Measurements from ENCODE around the gene SH3D19. TPM values are rescaled to one million over a fixed set of nuclear protein-coding genes. Genes with fewer than 3 reads are reported as not detected.
"Not testable (repeated sequence)": the region's sequence is repeated elsewhere in the genome, so short reads cannot be mapped to it uniquely, and the experiment has no call there.

SH3D19 gene
- polyA plus RNA-seq, 4 donors: 37.7 to 92.4 (median 64.6) TPM

DNA sequence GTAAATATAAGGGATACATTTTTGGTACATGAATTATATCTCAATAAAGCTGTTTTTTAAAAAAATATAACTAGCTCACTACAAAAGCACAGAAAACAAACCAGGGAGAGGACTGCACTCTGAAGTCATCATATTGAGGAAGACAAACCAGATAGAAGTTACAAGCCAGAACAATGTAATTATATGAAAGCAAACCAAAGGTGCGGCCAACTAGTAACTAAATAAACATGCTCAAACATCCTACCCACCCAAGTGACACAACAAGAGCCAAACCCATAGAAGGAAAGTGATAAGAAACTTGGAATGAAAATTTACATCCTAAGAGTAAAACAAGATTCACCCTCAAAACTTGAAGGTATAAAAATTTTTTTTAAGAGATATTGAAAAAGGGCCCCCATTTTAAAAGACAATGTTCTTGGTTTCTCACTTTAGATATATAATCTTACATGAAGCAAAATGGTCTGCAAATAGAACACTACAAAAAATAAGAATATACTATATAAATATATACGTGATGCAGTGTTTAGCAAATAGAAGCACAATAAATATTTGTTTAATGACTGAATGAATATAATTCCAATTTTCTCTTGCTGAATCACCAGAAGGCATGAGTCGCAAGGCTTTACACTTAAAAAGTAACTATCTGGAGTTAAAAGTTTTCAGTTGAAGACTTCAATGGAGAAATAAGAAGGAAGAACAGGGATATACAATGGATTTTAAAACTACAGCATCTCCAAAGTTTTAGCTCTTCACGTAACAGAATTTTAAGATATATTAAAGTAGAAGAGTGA lies 4.0 kb upstream of the SH3D19 start:
- H3K27ac ChIP-seq (ENCODE audit: low read depth in 1 of 3, low read length in 2 of 3): peak overlapping the region in 1 of 3 donors; percentile 21
- 72 to 83% (median 80%) methylated on average over 4 of the region's 4 CpGs for WGBS, 3 donors
- FAIRE-seq: no peak
- DNase-seq: no peak
- H3K9me3 ChIP-seq (ENCODE audit: control insufficient read depth in 2 of 2, insufficient read depth in 1 of 2, low read depth in 1 of 2, low read length in 1 of 2): no peaks in the 10 kb centered on the region
- peaks cover 0 to 21% (median 4%) of the 10 kb centered on the region in 3 donors for H3K4me1 ChIP-seq (ENCODE audit: control insufficient read depth in 3 of 3, insufficient read depth in 2 of 3, low read depth in 1 of 3, low read length in 2 of 3)
- peaks cover 0 to 4% (median 0%) of the 10 kb centered on the region in 3 donors for H3K27me3 ChIP-seq (ENCODE audit: control insufficient read depth in 3 of 3, insufficient read depth in 3 of 3, low read length in 3 of 3)
- no peak overlapping the region for H3K4me3 ChIP-seq (ENCODE audit: low read depth in 1 of 3, low read length in 3 of 3)
- H3K36me3 ChIP-seq (ENCODE audit: control insufficient read depth in 3 of 3, insufficient read depth in 2 of 3, low read depth in 1 of 3, low read length in 3 of 3): no peaks in the 10 kb centered on the region

DNA sequence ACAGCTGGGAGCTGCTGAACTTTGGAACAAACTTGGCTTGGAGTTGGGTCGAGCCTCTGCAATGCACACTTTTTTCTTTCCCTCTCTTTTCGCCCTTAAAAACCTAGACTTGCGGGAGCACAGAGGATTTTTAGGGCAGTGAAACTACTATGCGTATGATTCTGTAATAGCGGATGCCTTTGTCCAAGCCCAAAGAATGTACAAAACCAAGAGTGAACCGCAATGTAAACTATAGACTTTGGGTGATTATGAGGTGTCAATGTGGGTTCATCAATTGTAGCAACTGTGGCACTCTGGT lies 493 bp upstream of the SH3D19 start:
- WGBS, 3 donors: 18 to 41% (median 21%) methylated on average over 6 of the region's 6 CpGs

DNA sequence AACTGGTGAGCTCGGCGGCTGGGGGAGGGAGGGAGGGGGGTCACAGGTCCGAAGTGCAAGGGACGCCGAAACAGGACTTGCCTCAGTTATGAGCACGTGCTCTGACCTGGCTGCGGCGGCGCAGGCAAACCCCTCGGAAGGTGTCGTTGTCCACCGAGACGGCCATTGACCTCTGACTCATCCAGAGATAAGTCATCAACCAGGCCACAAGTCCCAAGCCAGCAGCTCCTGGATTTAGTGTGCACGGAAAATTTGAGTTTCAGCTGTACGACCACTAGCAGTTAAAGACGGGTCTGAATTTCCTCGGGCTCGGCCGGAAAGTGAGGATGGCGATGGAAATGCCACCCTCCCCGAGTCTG lies 674 bp downstream of the SH3D19 start:
- no peaks in the 10 kb centered on the region for H3K9me3 ChIP-seq (ENCODE audit: control insufficient read depth in 2 of 2, insufficient read depth in 1 of 2, low read depth in 1 of 2, low read length in 1 of 2)
- peak overlapping the region; percentile 56 to 84 (median 67) for H3K4me3 ChIP-seq (ENCODE audit: low read depth in 1 of 3, low read length in 3 of 3)
- DNase-seq (peak; percentile 89 to 92), FAIRE-seq (no peak)
- peak overlapping the region; percentile 89 to 98 (median 97) for H3K27ac ChIP-seq (ENCODE audit: low read depth in 1 of 3, low read length in 2 of 3)
- peaks cover 0 to 4% (median 0%) of the 10 kb centered on the region in 3 donors for H3K27me3 ChIP-seq (ENCODE audit: control insufficient read depth in 3 of 3, insufficient read depth in 3 of 3, low read length in 3 of 3)
- H3K36me3 ChIP-seq (ENCODE audit: control insufficient read depth in 3 of 3, insufficient read depth in 2 of 3, low read depth in 1 of 3, low read length in 3 of 3): no peaks in the 10 kb centered on the region
- WGBS, 3 donors: 0 to 4% (median 3%) methylated on average over 18 to 21 of the region's 21 CpGs
- H3K4me1 ChIP-seq (ENCODE audit: control insufficient read depth in 3 of 3, insufficient read depth in 2 of 3, low read depth in 1 of 3, low read length in 2 of 3): peaks cover 0 to 25% (median 4%) of the 10 kb centered on the region in 3 donors

More for the DNA sequence above, 493 bp upstream of the SH3D19 start:
- Histone ChIP-seq H3K27me3 (ENCODE audit: control insufficient read depth in 3 of 3, insufficient read depth in 3 of 3, low read length in 3 of 3) (peaks cover 0 to 4% (median 0%) of the 10 kb centered on the region in 3 donors), H3K36me3 (ENCODE audit: control insufficient read depth in 3 of 3, insufficient read depth in 2 of 3, low read depth in 1 of 3, low read length in 3 of 3) (no peaks in the 10 kb centered on the region), H3K27ac (ENCODE audit: low read depth in 1 of 3, low read length in 2 of 3) (peak overlapping the region; percentile 89 to 98 (median 97)), H3K9me3 (ENCODE audit: control insufficient read depth in 2 of 2, insufficient read depth in 1 of 2, low read depth in 1 of 2, low read length in 1 of 2) (no peaks in the 10 kb centered on the region), H3K4me1 (ENCODE audit: control insufficient read depth in 3 of 3, insufficient read depth in 2 of 3, low read depth in 1 of 3, low read length in 2 of 3) (peaks cover 0 to 24% (median 4%) of the 10 kb centered on the region in 3 donors), H3K4me3 (ENCODE audit: low read depth in 1 of 3, low read length in 3 of 3) (peak overlapping the region in 2 of 3 donors; percentile 56 to 84)
- DNase-seq: no peak
- FAIRE-seq: no peak

- WGBS, 3 donors: 14 to 21% (median 19%) methylated on average over 12 of the region's 12 CpGs
Measured at GRCh38 chr4:151324124-151324751, 1.2 kb downstream of the SH3D19 start.

DNA sequence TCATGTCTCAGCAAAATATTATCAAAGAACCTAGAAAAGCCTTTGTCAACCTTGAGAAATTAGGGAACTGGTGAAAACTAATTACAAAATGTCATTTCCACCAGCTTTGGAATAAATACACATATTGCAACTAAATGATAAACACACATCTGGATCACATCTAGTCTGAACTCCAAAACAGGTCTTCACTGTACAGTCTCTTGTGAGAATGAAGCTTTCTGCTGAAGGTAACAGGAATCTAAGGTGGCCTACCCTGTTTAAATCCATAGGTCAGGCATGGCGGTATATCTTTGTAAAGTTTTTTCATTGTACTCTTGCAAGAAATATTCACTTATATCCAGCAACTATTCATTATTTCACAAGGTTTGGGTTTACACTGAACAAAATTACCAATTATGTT lies 1.7 kb downstream of the SH3D19 start:
- peak overlapping the region in 1 of 3 donors; percentile 89 for H3K27ac ChIP-seq (ENCODE audit: low read depth in 1 of 3, low read length in 2 of 3)
- H3K4me3 ChIP-seq (ENCODE audit: low read depth in 1 of 3, low read length in 3 of 3): peak overlapping the region in 2 of 3 donors; percentile 56 to 84
- no peaks in the 10 kb centered on the region for H3K36me3 ChIP-seq (ENCODE audit: control insufficient read depth in 3 of 3, insufficient read depth in 2 of 3, low read depth in 1 of 3, low read length in 3 of 3)
- peak in 1 of 2 donors; percentile 33 for DNase-seq
- H3K9me3 ChIP-seq (ENCODE audit: control insufficient read depth in 2 of 2, insufficient read depth in 1 of 2, low read depth in 1 of 2, low read length in 1 of 2): no peaks in the 10 kb centered on the region
- no peak for FAIRE-seq
- peaks cover 0 to 25% (median 4%) of the 10 kb centered on the region in 3 donors for H3K4me1 ChIP-seq (ENCODE audit: control insufficient read depth in 3 of 3, insufficient read depth in 2 of 3, low read depth in 1 of 3, low read length in 2 of 3)
- peaks cover 0 to 4% (median 0%) of the 10 kb centered on the region in 3 donors for H3K27me3 ChIP-seq (ENCODE audit: control insufficient read depth in 3 of 3, insufficient read depth in 3 of 3, low read length in 3 of 3)
- WGBS, 3 donors: 18 to 63% (median 54%) methylated on average over 1 of the region's 1 CpG

More at GRCh38 chr4:151324124-151324751, 1.2 kb downstream of the SH3D19 start:
- Histone ChIP-seq H3K9me3 (ENCODE audit: control insufficient read depth in 2 of 2, insufficient read depth in 1 of 2, low read depth in 1 of 2, low read length in 1 of 2) (no peaks in the 10 kb centered on the region), H3K4me3 (ENCODE audit: low read depth in 1 of 3, low read length in 3 of 3) (peak overlapping the region in 2 of 3 donors; percentile 56 to 84), H3K36me3 (ENCODE audit: control insufficient read depth in 3 of 3, insufficient read depth in 2 of 3, low read depth in 1 of 3, low read length in 3 of 3) (no peaks in the 10 kb centered on the region), H3K27ac (ENCODE audit: low read depth in 1 of 3, low read length in 2 of 3) (peak overlapping the region; percentile 44 to 97 (median 89)), H3K4me1 (ENCODE audit: control insufficient read depth in 3 of 3, insufficient read depth in 2 of 3, low read depth in 1 of 3, low read length in 2 of 3) (peaks cover 0 to 25% (median 4%) of the 10 kb centered on the region in 3 donors), H3K27me3 (ENCODE audit: control insufficient read depth in 3 of 3, insufficient read depth in 3 of 3, low read length in 3 of 3) (peaks cover 0 to 4% (median 0%) of the 10 kb centered on the region in 3 donors)
- DNase-seq (peak in 1 of 2 donors; percentile 95), FAIRE-seq (no peak)

DNA sequence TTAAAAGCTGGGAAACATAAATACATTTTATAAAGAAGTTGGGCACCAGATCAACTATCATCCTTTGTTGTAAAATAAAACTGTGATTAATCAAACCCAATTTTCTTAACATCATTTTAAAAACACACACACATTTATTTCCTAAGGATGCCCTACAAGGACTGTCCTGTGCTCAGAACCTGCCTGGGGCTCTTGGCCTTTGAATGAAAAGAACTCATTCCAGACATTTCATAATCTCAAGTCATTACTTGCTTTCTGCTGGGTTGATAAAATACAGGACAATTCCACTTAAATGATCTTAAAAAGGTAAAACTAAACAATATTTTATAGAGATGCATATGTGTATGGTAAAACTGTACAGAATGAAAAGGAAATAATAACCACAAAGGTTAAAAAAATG lies 2.8 kb downstream of the SH3D19 start:
- Histone ChIP-seq H3K9me3 (ENCODE audit: control insufficient read depth in 2 of 2, insufficient read depth in 1 of 2, low read depth in 1 of 2, low read length in 1 of 2) (no peaks in the 10 kb centered on the region), H3K27me3 (ENCODE audit: control insufficient read depth in 3 of 3, insufficient read depth in 3 of 3, low read length in 3 of 3) (peaks cover 0 to 4% (median 0%) of the 10 kb centered on the region in 3 donors), H3K4me1 (ENCODE audit: control insufficient read depth in 3 of 3, insufficient read depth in 2 of 3, low read depth in 1 of 3, low read length in 2 of 3) (peaks cover 0 to 27% (median 2%) of the 10 kb centered on the region in 3 donors), H3K4me3 (ENCODE audit: low read depth in 1 of 3, low read length in 3 of 3) (peak overlapping the region in 2 of 3 donors; percentile 56 to 84), H3K36me3 (ENCODE audit: control insufficient read depth in 3 of 3, insufficient read depth in 2 of 3, low read depth in 1 of 3, low read length in 3 of 3) (peaks cover 0 to 2% (median 0%) of the 10 kb centered on the region in 3 donors), H3K27ac (ENCODE audit: low read depth in 1 of 3, low read length in 2 of 3) (peak overlapping the region in 1 of 3 donors; percentile 89)
- FAIRE-seq: no peak
- DNase-seq: no peak

- not testable (repeated sequence) for H3K9me3 ChIP-seq (ENCODE audit: control insufficient read depth in 2 of 2, insufficient read depth in 1 of 2, low read depth in 1 of 2, low read length in 1 of 2); H3K4me3 ChIP-seq (ENCODE audit: low read depth in 1 of 3, low read length in 3 of 3); FAIRE-seq; H3K27me3 ChIP-seq (ENCODE audit: control insufficient read depth in 3 of 3, insufficient read depth in 3 of 3, low read length in 3 of 3); H3K36me3 ChIP-seq (ENCODE audit: control insufficient read depth in 3 of 3, insufficient read depth in 2 of 3, low read depth in 1 of 3, low read length in 3 of 3); DNase-seq
- peak overlapping the region in 1 of 3 donors; percentile 89 for H3K27ac ChIP-seq (ENCODE audit: low read depth in 1 of 3, low read length in 2 of 3)
- H3K4me1 ChIP-seq (ENCODE audit: control insufficient read depth in 3 of 3, insufficient read depth in 2 of 3, low read depth in 1 of 3, low read length in 2 of 3): peaks cover under 1 to 31% (median 2%) of the 10 kb centered on the region in 3 donors
- WGBS, 3 donors: 30 to 55% (median 49%) methylated on average over 4 of the region's 4 CpGs
Measured at GRCh38 chr4:151322161-151322560, 3.2 kb downstream of the SH3D19 start.

GRCh38 chr4:151321586-151321985 lies 3.8 kb downstream of the SH3D19 start:
- no peak overlapping the region for H3K27ac ChIP-seq (ENCODE audit: low read depth in 1 of 3, low read length in 2 of 3)
- peaks cover 0 to 3% (median 0%) of the 10 kb centered on the region in 3 donors for H3K36me3 ChIP-seq (ENCODE audit: control insufficient read depth in 3 of 3, insufficient read depth in 2 of 3, low read depth in 1 of 3, low read length in 3 of 3)
- peaks cover 0 to 3% (median 0%) of the 10 kb centered on the region in 3 donors for H3K27me3 ChIP-seq (ENCODE audit: control insufficient read depth in 3 of 3, insufficient read depth in 3 of 3, low read length in 3 of 3)
- peaks cover 4 to 31% (median 6%) of the 10 kb centered on the region in 3 donors for H3K4me1 ChIP-seq (ENCODE audit: control insufficient read depth in 3 of 3, insufficient read depth in 2 of 3, low read depth in 1 of 3, low read length in 2 of 3)
- FAIRE-seq (no peak), DNase-seq (no peak)
- no peaks in the 10 kb centered on the region for H3K9me3 ChIP-seq (ENCODE audit: control insufficient read depth in 2 of 2, insufficient read depth in 1 of 2, low read depth in 1 of 2, low read length in 1 of 2)
- WGBS, 3 donors: 12 to 61% (median 31%) methylated on average over 1 of the region's 1 CpG
- no peak overlapping the region for H3K4me3 ChIP-seq (ENCODE audit: low read depth in 1 of 3, low read length in 3 of 3)

Measured in small intestine (tissue), 7 donors.